Endothelial cell of umbilical vein (primary cell): Measurements from ENCODE around the gene TSEN34. TPM values are rescaled to one million over a fixed set of nuclear protein-coding genes. Genes with fewer than 3 reads are reported as not detected.

ENCODE experiments used
- BruUV-seq: library from RNA; stranded (reverse); fragments of 400-500 nt; replicated peaks from 2 replicates; lab custom pipeline; 2021; lab: Mats Ljungman, UMichigan
- CTCF ChIA-PET: fragments of 300-600, 350-600 bp; sonication (Branson Sonifier 250); formaldehyde crosslinking; loops from one replicate; lab custom pipeline; 2021; ENCODE audit warnings: antibody characterized with exemption, inconsistent platforms; lab: Charles Lee
- POLR2A ChIA-PET: fragments of 300-600, 350-600 bp; sonication (Branson Sonifier 250); formaldehyde crosslinking; loops from one replicate; lab custom pipeline; 2021; ENCODE audit warnings: antibody characterized with exemption, inconsistent platforms; lab: Charles Lee
- DNase-seq: peaks from one replicate; pipeline ENCODE4 v3.0.0-alpha.2; 2011; ENCODE audit warnings: low read depth, low spot score
- FAIRE-seq: peaks from 2 replicates; lab custom pipeline; 2011; peaks lifted over from hg19 to GRCh38; lab: Jason Lieb, UNC
- H2AFZ ChIP-seq: 2 replicates; pipeline ENCODE4 v1.6.0; 2012; ENCODE audit warnings: low read depth, low read length, control low read depth, inconsistent platforms
- H3K27ac ChIP-seq: 2 replicates; pipeline ENCODE4 v1.5.1; 2011; ENCODE audit warnings: low read depth, mild to moderate bottlenecking, control low read depth, low read length, moderate library complexity; ENCODE audit not compliant: insufficient read depth
- H3K27me3 ChIP-seq, 2 experiments: 2 replicates each; pipeline versions ENCODE4 v1.6.0 to v1.6.1; 2011; ENCODE audit warnings: low read length in 2 of 2, mixed read lengths in 1 of 2; ENCODE audit not compliant: control insufficient read depth in 2 of 2, insufficient read depth in 2 of 2
- H3K36me3 ChIP-seq, 2 experiments: 2 replicates in 1 of 2; 3 replicates in 1 of 2; pipeline ENCODE4 v1.5.1; 2011; ENCODE audit warnings: low read length in 2 of 2, mild to moderate bottlenecking in 1 of 2, moderate library complexity in 1 of 2; ENCODE audit not compliant: control insufficient read depth in 2 of 2, insufficient read depth in 2 of 2; ENCODE audit errors: extremely low read depth in 1 of 2
- H3K4me1 ChIP-seq: 3 replicates; pipeline ENCODE4 v1.5.1; 2011; ENCODE audit warnings: mild to moderate bottlenecking, low read length; ENCODE audit not compliant: control insufficient read depth, insufficient read depth; ENCODE audit errors: extremely low read depth
- H3K4me2 ChIP-seq: 2 replicates; pipeline ENCODE4 v1.6.1; 2011; ENCODE audit warnings: low read length, control low read depth, mixed read lengths; ENCODE audit not compliant: insufficient read depth
- H3K4me3 ChIP-seq, 3 experiments: fragments of 200-600 bp in 1 of 3; sonication (generic), shearing (Covaris generic) in 1 of 3; replicated peaks in 1 of 3; 2 replicates each; pipeline ENCODE4 v1.5.1; 2011 to 2016; ENCODE audit warnings: control low read depth in 3 of 3, low read length in 3 of 3, mild to moderate bottlenecking in 2 of 3, inconsistent platforms in 1 of 3, low read depth in 1 of 3, moderate library complexity in 1 of 3; ENCODE audit not compliant: insufficient read depth in 1 of 3
- H3K79me2 ChIP-seq: 2 replicates; pipeline ENCODE4 v1.6.0; 2012; ENCODE audit warnings: low read length, inconsistent platforms; ENCODE audit not compliant: control insufficient read depth, insufficient read depth
- H3K9ac ChIP-seq: replicated peaks from 2 replicates; pipeline ENCODE3; 2011; ENCODE audit warnings: low read length, control low read depth; ENCODE audit not compliant: insufficient read depth; ENCODE audit errors: extremely low read depth
- H3K9me1 ChIP-seq: replicated peaks from 3 replicates; pipeline ENCODE4 v1.6.0; 2011; ENCODE audit warnings: mild to moderate bottlenecking, low read length; ENCODE audit not compliant: control insufficient read depth, insufficient read depth; ENCODE audit errors: extremely low read depth
- H3K9me3 ChIP-seq: replicated peaks from 2 replicates; pipeline ENCODE4 v1.5.1; 2012; ENCODE audit warnings: low read length, inconsistent platforms; ENCODE audit not compliant: control insufficient read depth, insufficient read depth
- H4K20me1 ChIP-seq: replicated peaks from 2 replicates; pipeline ENCODE3; 2011; ENCODE audit warnings: mild to moderate bottlenecking, low read length; ENCODE audit not compliant: control insufficient read depth, insufficient read depth; ENCODE audit errors: extremely low read depth
- EZH2 ChIP-seq: IDR thresholded peaks from 2 replicates; pipeline ENCODE4 v1.6.1; 2012; ENCODE audit warnings: borderline replicate concordance, low read depth, mild to moderate bottlenecking, moderate library complexity, low read length, inconsistent platforms; ENCODE audit not compliant: severe bottlenecking
- GATA2 ChIP-seq: IDR thresholded peaks from 2 replicates; pipeline ENCODE4 v1.7.0; 2011; ENCODE audit warnings: low read depth, mild to moderate bottlenecking, moderate library complexity, mixed read lengths, low read length; ENCODE audit not compliant: insufficient read length, insufficient read depth
- POLR2A ChIP-seq: IDR thresholded peaks from 2 replicates; pipeline ENCODE4 v1.6.1; 2012; ENCODE audit warnings: low read depth, mild to moderate bottlenecking, control low read depth, low read length
- POLR2AphosphoS5 ChIP-seq: IDR thresholded peaks from 2 replicates; pipeline ENCODE4 v1.6.1; 2012; ENCODE audit warnings: low read depth, mild to moderate bottlenecking, control low read depth, low read length, moderate library complexity; ENCODE audit not compliant: insufficient read depth
- dilution Hi-C: fragments of 300-500 bp; cut with MboI; formaldehyde crosslinking; loops from one replicate; pipeline ENCODE4 v1.15.0; 2019; ENCODE audit warnings: low sequenced_read_pairs; ENCODE audit not compliant: extremely low pct_ligation_motif_present
- intact Hi-C: fragments of 100-400 bp; cut with micrococcal nuclease; formaldehyde crosslinking; loops from one replicate; pipeline ENCODE4 v1.10.0; 2022
- polyA plus RNA-seq, 4 experiments: library from polyadenylated mRNA; depleted of rRNA in 3 of 4; stranded (reverse) in 3 of 4; unstranded in 1 of 4; fragments of >200 nt; gene quantifications; 2 replicates each; pipeline versions ENCODE4 v1.2.1 to v1.2.3, GENCODE V29; 2011 to 2012; ENCODE audit warnings: missing spikeins in 1 of 4
- total RNA-seq: library from RNA; stranded (reverse); gene quantifications from 2 replicates; pipeline ENCODE4 v1.2.3, GENCODE V29; 2021
- TF ChIP-seq, protein P1 (sequence below): IDR thresholded peaks from 2 replicates; pipeline ENCODE4 v1.6.1; 2011; ENCODE audit not compliant: insufficient read depth, insufficient read length
- TF ChIP-seq, protein P2 (sequence below), 2 donors: IDR thresholded peaks; 1 replicate in 1 of 2; 2 replicates in 1 of 2; pipeline ENCODE4 v1.5.1; 2011; ENCODE audit warnings: low read length in 2 of 2, mild to moderate bottlenecking in 2 of 2, moderate library complexity in 2 of 2, control low read depth in 1 of 2, inconsistent platforms in 1 of 2, low read depth in 1 of 2; ENCODE audit not compliant: insufficient read depth in 1 of 2; ENCODE audit errors: extremely low read depth in 1 of 2

The TSEN34 gene
- total and polyA plus RNA-seq, 2 donors (not counting 3 experiments of a cell fraction or from before 2014, with no cell fraction given): 40.7 to 81.9 TPM

DNA sequence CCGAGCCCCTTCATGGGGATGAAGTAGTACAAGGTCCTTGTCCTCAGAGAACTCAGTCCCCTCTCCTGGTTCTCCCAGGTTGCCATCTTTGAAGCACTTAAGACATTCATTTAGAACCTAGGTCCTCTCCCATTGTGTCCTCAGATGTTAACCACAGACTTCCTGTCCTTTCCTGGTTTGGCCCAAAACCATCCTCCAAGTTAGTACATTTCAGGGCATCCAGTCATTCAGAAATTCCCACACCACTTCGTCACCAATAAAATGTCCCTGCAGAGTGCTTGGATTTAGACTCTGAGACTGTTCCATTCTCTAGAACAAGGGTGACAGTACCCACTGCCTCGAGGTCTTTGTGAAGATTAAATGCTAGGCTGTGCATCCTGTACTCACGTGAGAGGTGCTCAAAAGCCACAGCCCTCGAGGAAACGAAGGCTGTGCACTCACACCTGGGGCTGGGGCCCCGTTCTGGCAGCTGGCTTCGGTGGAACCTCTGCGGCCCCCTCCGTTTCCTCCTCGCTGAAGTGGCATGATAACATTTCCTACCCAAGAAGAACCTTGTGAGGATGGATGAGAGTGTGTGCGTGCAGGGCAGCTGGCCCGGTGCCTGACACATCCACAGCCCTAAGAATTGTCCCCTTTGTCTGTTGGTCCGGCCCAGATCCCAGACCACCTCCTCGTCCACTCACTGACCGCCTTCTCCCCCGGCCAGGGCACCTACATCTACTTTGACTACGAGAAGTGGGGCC lies 36.3 kb upstream of the TSEN34 start:
- POLR2A ChIA-PET: no interaction called here
- BruUV-seq: no TSS peak
- intact Hi-C loops: no loop called here
- Histone ChIP-seq H3K4me3 (no peak overlapping the region), H2AFZ (no peak overlapping the region), H3K79me2 (peaks cover 4% of the 10 kb centered on the region), H3K9ac (no peak overlapping the region), H3K27ac (no peak overlapping the region), H3K36me3 (peaks cover 13 to 62% of the 10 kb centered on the region in 2 experiments), H3K4me1 (peaks cover 10% of the 10 kb centered on the region), H3K9me3 (no peaks in the 10 kb centered on the region), H3K27me3 (no peaks in the 10 kb centered on the region), H3K9me1 (no peaks in the 10 kb centered on the region), H3K4me2 (no peak overlapping the region), H4K20me1 (no peaks in the 10 kb centered on the region)
- dilution Hi-C loops: no loop called here
- CTCF ChIA-PET: no interaction called here
- TF ChIP-seq POLR2AphosphoS5: no peak
- no peak for TF ChIP-seq GATA2
- TF ChIP-seq POLR2A: no peak
- no peak for TF ChIP-seq EZH2
- TF ChIP-seq, protein P1, sequence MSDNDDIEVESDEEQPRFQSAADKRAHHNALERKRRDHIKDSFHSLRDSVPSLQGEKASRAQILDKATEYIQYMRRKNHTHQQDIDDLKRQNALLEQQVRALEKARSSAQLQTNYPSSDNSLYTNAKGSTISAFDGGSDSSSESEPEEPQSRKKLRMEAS: no peak
- TF ChIP-seq, protein P2, sequence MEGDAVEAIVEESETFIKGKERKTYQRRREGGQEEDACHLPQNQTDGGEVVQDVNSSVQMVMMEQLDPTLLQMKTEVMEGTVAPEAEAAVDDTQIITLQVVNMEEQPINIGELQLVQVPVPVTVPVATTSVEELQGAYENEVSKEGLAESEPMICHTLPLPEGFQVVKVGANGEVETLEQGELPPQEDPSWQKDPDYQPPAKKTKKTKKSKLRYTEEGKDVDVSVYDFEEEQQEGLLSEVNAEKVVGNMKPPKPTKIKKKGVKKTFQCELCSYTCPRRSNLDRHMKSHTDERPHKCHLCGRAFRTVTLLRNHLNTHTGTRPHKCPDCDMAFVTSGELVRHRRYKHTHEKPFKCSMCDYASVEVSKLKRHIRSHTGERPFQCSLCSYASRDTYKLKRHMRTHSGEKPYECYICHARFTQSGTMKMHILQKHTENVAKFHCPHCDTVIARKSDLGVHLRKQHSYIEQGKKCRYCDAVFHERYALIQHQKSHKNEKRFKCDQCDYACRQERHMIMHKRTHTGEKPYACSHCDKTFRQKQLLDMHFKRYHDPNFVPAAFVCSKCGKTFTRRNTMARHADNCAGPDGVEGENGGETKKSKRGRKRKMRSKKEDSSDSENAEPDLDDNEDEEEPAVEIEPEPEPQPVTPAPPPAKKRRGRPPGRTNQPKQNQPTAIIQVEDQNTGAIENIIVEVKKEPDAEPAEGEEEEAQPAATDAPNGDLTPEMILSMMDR (IDR thresholded peaks at IDR 0.05; ENCODE audit: extremely low read depth in 1 of 2, insufficient read depth in 1 of 2, low read depth in 1 of 2, low read length in 2 of 2): no peak
- FAIRE-seq (peak; percentile 35), DNase-seq (no peak)
